G401 (cell line): ENCODE measurements around the gene TP73. TPM values are rescaled to one million over a fixed set of nuclear protein-coding genes. Genes with fewer than 3 reads are reported as not detected.

Experiments used
- DNase-seq: peaks from one replicate; pipeline ENCODE4 v3.0.0-alpha.2; 2015; ENCODE audit warnings: low spot score
- in situ Hi-C: cut with HindIII; loops from 2 replicates; pipeline ENCODE4 v1.10.0; 2016; ENCODE audit warnings: low sequenced_read_pairs, mixed read lengths
- total RNA-seq: library from RNA; depleted of rRNA; stranded (reverse); fragments of >200 nt; shearing (Covaris generic); gene quantifications from 2 replicates; pipeline ENCODE4 v1.2.3, GENCODE V29; 2014

TP73 gene
- total RNA-seq, 1 experiment from 2014 or later: 2.4 TPM

GRCh38 chr1:3668148-3668547, 15.8 kb downstream of the TP73 start:
- in situ Hi-C loops: no loop called here
- DNase-seq: no peak

GRCh38 chr1:3668585-3669300, 16.4 kb downstream of the TP73 start:
- DNase-seq: peak; percentile 88
- in situ Hi-C loops: no loop called here

GRCh38 chr1:3669421-3669821, 17.1 kb downstream of the TP73 start:
- no peak for DNase-seq
- in situ Hi-C loops: no loop called here

GRCh38 chr1:3669971-3670431, 17.7 kb downstream of the TP73 start:
- in situ Hi-C loops: no loop called here
- no peak for DNase-seq

- in situ Hi-C loops: no loop called here
- DNase-seq: no peak
Observed at GRCh38 chr1:3670823-3671265, 18.5 kb downstream of the TP73 start.

GRCh38 chr1:3671371-3672180, 19.3 kb downstream of the TP73 start:
- in situ Hi-C loops: no loop called here
- no peak for DNase-seq

GRCh38 chr1:3672231-3672970, 20.1 kb downstream of the TP73 start:
- in situ Hi-C loops: no loop called here
- no peak for DNase-seq

GRCh38 chr1:3672971-3673361, 20.6 kb downstream of the TP73 start:
- in situ Hi-C loops: no loop called here
- no peak for DNase-seq

- DNase-seq: no peak
- in situ Hi-C loops: no loop called here
Observed at GRCh38 chr1:3673381-3674099, 21.2 kb downstream of the TP73 start.

- no peak for DNase-seq
- in situ Hi-C loops: no loop called here
Observed at GRCh38 chr1:3674100-3675094, 22.1 kb downstream of the TP73 start.

GRCh38 chr1:3675436-3675835, 23.1 kb downstream of the TP73 start:
- DNase-seq: no peak
- in situ Hi-C loops: no loop called here

GRCh38 chr1:3676581-3677470, 24.5 kb downstream of the TP73 start:
- no peak for DNase-seq
- in situ Hi-C loops: no loop called here

GRCh38 chr1:3677484-3677883, 25.2 kb downstream of the TP73 start:
- in situ Hi-C loops: no loop called here
- no peak for DNase-seq

GRCh38 chr1:3678361-3679097, 26.2 kb downstream of the TP73 start:
- in situ Hi-C loops: no loop called here
- no peak for DNase-seq

GRCh38 chr1:3679098-3679555, 26.8 kb downstream of the TP73 start:
- in situ Hi-C loops: no loop called here
- DNase-seq: no peak

- in situ Hi-C loops: no loop called here
- no peak for DNase-seq
Observed at GRCh38 chr1:3679799-3680453, 27.6 kb downstream of the TP73 start.
